ENCODE measurements around the gene NRG3.

The NRG3 gene

DNA sequence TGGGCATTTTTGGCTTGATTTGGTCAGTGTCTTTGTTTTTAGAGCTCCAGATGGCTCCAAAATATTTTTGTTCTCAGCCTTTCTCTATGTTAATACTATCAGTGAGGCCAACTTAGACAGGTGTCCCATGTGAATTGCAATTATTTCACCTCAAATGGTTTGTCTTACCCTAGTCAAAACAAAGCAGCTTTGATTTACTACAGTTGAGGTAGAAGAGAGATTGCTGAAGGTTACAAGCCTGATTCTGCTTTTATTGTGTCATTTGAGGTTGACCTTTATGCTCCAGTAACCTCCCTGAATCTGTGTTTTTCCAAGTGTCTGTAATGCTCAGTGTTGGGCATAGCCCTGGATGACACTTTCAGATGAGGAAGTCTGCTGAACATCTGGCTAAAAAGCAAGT, 882.9 kb downstream of the NRG3 start:
- H3K27ac ChIP-seq: no peak overlapping the region
- TF ChIP-seq, protein P1, sequence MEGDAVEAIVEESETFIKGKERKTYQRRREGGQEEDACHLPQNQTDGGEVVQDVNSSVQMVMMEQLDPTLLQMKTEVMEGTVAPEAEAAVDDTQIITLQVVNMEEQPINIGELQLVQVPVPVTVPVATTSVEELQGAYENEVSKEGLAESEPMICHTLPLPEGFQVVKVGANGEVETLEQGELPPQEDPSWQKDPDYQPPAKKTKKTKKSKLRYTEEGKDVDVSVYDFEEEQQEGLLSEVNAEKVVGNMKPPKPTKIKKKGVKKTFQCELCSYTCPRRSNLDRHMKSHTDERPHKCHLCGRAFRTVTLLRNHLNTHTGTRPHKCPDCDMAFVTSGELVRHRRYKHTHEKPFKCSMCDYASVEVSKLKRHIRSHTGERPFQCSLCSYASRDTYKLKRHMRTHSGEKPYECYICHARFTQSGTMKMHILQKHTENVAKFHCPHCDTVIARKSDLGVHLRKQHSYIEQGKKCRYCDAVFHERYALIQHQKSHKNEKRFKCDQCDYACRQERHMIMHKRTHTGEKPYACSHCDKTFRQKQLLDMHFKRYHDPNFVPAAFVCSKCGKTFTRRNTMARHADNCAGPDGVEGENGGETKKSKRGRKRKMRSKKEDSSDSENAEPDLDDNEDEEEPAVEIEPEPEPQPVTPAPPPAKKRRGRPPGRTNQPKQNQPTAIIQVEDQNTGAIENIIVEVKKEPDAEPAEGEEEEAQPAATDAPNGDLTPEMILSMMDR (conservative IDR thresholded peaks at IDR 0.05): no peak

DNA sequence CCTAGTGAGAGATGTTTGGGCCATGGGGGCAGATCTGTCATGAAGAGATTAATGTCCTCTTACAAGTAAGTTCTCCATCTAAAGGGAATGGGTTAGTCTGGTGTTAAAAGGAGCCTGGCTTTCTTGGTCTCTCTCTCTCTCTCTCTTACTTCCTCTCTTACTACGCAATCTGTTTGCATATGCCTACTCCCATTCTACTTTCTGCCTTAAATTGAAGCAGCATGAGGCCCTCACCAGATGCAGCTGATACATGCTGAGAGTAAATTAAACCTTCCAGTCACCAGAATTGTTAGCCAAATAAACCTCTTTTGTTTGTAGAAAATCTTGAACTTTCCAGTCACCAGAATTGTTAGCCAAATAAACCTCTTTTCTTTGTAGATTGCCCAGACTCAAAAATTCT, 884.1 kb downstream of the NRG3 start:
- no peak overlapping the region for H3K27ac ChIP-seq
- TF ChIP-seq, protein P1 (conservative IDR thresholded peaks at IDR 0.05): no peak

DNA sequence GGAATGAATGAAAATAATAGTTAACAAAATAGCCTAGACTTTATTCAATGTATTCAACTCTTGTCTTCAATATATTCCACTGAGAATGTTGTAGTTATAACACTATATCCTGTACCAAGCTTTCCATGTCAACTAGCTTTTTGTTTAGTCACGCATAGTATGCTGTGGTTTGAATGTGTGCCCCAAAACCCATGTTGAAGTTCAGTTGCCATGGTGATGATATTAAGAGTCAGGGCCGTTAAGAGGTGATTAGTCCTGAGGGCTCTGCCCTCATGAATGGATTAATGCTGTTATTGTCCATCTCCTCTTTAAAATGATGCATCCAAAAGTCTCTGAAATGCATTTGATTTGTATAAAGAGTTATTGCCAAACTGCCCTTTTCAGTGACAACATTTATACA, 887.6 kb downstream of the NRG3 start:
- H3K27ac ChIP-seq: no peak overlapping the region
- TF ChIP-seq, protein P1 (conservative IDR thresholded peaks at IDR 0.05): no peak

DNA sequence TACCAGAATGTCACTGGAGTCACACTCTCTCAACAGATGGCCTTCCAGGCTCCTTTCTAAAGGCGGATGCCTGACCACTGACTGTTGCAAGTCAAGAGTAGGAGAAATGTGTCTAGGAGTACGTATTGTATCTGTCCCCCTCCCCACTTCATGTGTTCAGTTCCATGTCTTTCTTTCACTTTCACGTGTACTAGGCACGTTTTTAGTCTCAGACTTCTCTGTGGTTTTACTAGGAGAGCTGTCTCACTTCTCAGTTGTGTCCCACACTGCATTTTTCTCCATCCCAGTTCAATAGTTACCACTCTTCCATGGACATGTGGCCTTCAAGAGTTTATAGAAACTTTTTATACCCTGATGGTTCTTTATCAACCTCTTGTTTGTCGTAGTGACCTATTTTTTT, 893.0 kb downstream of the NRG3 start:
- no peak overlapping the region for H3K27ac ChIP-seq
- TF ChIP-seq, protein P1 (conservative IDR thresholded peaks at IDR 0.05): no peak

DNA sequence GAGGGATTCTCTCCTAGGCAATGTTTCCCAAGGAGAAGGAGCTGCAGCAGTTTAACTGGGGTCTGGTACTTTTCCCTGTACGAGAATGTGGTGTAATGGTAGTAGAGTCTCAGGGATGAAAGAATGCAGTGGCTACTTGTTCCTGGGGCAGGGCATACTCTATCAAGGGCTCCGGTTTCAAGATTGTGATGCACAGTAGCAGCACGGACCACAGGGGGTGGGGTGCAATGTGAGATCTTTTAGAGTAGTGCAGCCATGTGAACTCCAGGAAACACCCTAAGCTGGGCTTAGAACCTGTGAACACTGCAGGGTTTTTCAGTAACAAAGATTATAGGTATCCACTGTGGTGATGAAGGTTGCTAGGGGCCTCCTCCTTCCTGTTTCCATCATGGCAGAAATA, 903.9 kb downstream of the NRG3 start:
- H3K27ac ChIP-seq: no peak overlapping the region
- TF ChIP-seq, protein P1 (conservative IDR thresholded peaks at IDR 0.05): no peak

DNA sequence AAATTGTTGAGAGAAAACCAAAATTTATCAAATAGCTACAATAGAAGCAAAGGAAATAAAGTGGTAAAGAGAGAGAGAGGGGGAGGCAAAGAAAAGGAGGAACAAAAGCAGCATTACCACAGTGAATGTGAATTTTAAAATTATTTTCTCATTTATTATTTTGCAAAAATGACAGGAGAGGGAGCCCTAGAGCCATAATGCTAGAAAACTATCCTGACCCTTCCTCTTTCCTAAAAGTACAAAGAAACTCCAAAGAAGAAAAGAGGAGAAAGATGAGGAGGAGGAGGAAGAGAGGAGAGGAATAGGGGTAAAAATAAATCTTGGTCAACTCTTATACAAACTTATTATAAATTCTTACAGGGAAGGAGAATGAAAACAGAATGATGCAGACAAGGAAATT, 921.5 kb downstream of the NRG3 start:
- TF ChIP-seq, protein P1 (conservative IDR thresholded peaks at IDR 0.05): peak; percentile 76
- H3K27ac ChIP-seq: no peak overlapping the region

DNA sequence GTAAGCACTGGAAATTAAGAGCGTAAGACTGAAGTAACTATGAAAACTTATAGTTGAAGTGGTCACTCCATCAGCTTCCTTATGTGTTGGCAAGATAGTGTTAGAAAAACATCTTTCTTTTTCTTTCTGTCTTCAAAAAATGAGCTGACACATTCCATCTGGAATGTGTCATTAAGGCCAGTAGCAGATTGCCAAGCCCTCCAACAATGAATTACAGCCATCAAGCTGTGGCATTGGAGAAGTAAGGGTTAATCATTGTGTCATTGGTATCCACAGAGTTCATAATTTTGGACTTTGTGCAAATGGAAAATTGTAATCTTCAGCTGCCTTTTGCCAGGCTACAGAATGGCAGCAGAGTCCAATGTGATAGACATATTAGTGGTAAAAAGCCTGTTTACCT, 926.3 kb downstream of the NRG3 start:
- TF ChIP-seq, protein P1 (conservative IDR thresholded peaks at IDR 0.05): no peak
- H3K27ac ChIP-seq: no peak overlapping the region

DNA sequence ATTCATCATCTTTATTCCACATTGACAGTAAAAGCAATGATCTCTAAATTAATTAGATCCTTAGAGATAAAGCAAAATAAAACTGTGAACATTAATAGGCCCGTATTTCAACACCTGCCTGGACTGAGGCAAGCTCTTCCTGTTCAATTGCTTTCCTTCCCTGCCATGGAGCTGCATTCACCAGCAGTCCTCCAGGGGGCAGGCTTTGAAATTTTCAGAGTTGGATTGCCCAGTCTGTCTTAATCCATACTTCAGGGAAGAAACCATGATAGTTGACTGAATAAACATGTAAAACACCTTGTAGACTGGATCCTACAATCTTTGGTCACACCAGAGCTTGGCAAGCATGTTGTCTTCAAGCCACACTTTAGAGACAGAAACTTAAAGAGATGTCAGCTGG, 936.6 kb downstream of the NRG3 start:
- H3K27ac ChIP-seq: no peak overlapping the region
- TF ChIP-seq, protein P1 (conservative IDR thresholded peaks at IDR 0.05): peak; percentile 45; the same call in 1 of the 2 replicates

Measured in VCaP (cell line).